SK-N-MC (cell line): Measurements from ENCODE around the gene DYRK2.

Experiments
- EZH2 ChIP-seq: fragments of 200-600 bp; sonication (generic); IDR thresholded peaks from one replicate; pipeline ENCODE4 v1.6.1; 2017; ENCODE audit warnings: antibody characterized with exemption
- FOXP2 ChIP-seq: optimal IDR thresholded peaks from 2 replicates; pipeline ENCODE3; 2011; ENCODE audit warnings: mild to moderate bottlenecking, moderate library complexity; ENCODE audit not compliant: insufficient read depth; ENCODE audit errors: extremely low read length, control extremely low read depth
- POLR2AphosphoS5 ChIP-seq: IDR thresholded peaks from 2 replicates; pipeline ENCODE4 v1.6.1; 2012; ENCODE audit warnings: mild to moderate bottlenecking, low read depth, low read length, borderline replicate concordance

DNA sequence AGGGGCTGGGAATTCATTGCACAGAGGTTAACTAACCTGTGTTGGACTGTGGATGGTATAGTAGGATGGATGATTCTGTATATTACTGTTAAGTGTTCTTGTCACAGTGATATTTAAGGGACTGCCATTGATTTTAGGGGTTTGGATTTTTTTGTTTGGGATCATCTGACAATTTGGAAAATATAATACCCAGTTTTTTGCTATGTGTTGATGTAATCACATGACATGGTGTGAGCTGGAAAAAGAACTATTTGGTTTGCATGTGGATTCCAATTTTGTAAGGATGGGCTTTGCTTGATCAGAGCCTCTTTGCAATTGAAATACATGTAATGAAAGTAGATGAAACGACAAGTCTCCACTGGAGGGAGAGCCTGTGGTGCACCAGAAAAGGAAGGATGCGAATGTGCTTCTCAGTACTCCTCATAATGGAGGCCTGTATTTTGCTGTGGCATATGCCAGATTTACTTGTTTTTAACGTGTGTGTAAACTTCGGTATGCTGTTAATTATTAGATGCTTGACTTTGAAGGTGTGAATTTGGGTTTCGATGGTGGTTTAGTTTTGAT is 2.7 kb downstream of the DYRK2 start:
- TF ChIP-seq EZH2 (no peak), POLR2AphosphoS5 (no peak), FOXP2 (no peak)
